A549 treated with AZD9567 at 1 μM for 4 hours (cell line): ENCODE results near the gene GADD45B. TPM values are rescaled to one million over a fixed set of nuclear protein-coding genes. Genes with fewer than 3 reads are reported as not detected.

Source experiments
- total RNA-seq: library from RNA; stranded (reverse); fragments of 200-300 nt; extraction: Qiagen RNA extraction; gene quantifications from 5 replicates; pipeline ENCODE4 v1.2.3, GENCODE V29; 2022; ENCODE audit not compliant: insufficient read depth

Gene GADD45B, protein sequence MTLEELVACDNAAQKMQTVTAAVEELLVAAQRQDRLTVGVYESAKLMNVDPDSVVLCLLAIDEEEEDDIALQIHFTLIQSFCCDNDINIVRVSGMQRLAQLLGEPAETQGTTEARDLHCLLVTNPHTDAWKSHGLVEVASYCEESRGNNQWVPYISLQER
- 75.4 to 120 TPM (median 110 TPM) in 5 replicates for total RNA-seq

DNA sequence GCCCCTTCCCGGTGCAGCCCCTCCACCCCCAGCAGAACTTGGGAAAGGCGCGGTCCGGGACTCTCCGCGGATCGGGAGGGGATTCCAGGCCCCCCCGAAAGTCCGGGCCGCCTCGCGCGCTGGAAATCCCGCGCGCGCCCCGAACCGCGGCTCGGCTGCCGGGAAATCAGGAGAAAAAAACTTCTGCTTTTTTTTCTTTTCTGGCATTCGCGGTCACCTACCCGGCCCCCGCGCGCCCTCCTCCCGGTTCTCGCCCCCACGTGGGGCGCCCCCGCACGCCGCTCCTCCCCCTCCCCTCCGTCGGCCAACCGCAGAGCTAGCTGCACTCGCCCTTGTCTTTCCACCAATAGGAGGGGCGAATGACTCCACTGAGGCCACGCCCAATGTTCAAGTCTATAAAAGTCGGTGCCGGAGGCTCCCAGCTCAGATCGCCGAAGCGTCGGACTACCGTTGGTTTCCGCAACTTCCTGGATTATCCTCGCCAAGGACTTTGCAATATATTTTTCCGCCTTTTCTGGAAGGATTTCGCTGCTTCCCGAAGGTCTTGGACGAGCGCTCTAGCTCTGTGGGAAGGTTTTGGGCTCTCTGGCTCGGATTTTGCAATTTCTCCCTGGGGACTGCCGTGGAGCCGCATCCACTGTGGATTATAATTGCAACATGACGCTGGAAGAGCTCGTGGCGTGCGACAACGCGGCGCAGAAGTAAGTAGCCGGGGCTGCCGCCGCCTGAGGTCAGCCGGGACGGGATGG, at the start of gene GADD45B:
GADD45B (plus strand) TSS at position 426 of the 749 bp plus-strand sequence; CDS start at position 658, 232 bp downstream.

DNA sequence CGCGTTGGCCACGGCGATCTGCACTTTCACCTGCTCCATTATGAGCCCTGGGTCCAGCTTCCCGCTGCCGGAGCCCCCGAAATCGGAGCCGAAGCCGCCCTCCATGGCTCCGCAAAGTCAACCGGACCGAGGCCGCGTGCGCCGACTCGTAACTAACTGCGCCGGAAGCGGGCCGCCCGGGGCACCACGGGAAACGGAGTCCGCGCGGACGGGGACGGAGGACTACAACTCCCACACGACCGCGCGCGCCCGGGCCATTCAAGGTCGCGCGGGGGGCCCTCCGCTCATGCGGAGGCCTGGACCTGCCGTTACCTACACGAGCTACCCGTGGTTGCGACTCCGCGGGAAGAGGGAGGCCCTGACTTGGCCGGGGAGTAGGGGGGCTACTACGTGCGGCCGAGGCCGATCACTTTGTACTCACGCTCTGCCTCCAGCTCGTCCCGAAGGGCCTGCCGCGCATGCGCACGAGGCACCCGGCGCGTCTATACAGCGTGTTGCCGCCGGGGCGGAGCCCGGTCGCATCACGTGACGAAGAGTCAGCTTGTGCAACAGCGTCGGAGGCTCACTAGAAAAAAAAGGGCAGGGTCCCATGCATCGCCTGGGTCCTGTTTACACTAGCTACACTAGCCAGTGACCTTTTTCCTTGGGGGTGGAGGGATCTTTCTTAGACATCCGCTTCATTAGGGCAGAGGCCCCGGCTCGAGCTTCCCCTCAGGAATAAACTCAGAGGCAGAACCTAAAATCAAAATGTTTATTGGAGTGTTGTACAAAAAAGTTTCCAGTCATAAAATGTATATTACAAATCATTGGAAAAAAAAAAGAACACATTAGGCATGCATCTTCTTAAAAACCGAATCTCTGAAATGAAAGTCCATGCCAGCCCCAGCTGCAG, 48.3 kb upstream of the GADD45B start, which contains the start of gene TIMM13:
TIMM13 (minus strand) TSS at position 158 of the 892 bp plus-strand sequence; CDS start at position 105, 53 bp downstream.

Other genes starting within 250 kb of the GADD45B start
- gene PLEKHJ1, start 239.8 kb upstream of the GADD45B start, total RNA-seq, result 35.5 to 62.3 TPM (median 61.5 TPM) in 5 replicates
- gene SF3A2, start 239.3 kb upstream of the GADD45B start, total RNA-seq, result 41.6 to 72.1 TPM (median 68.5 TPM) in 5 replicates
- gene AMH, start 226.8 kb upstream of the GADD45B start, total RNA-seq, result 8.9 to 21.9 TPM (median 19.7 TPM) in 5 replicates
- 0.54 to 0.89 TPM (median 0.88 TPM) in 4 of 5 replicates, not detected in the other for gene JSRP1, start 219.7 kb upstream of the GADD45B start, total RNA-seq
- gene PEAK3, start 194.0 kb upstream of the GADD45B start, total RNA-seq, result 0.07 TPM in 1 of 5 replicates, not detected in the others
- gene LINGO3, start 168.0 kb upstream of the GADD45B start, total RNA-seq, result 0.03 to 0.07 TPM in 2 of 5 replicates, not detected in the others
- gene LSM7, start 147.5 kb upstream of the GADD45B start, total RNA-seq, result 114 to 155 TPM (median 147 TPM) in 5 replicates
- 23.0 to 28.8 TPM (median 26.2 TPM) in 5 replicates for gene SPPL2B, start 147.4 kb upstream of the GADD45B start, total RNA-seq
- 0.05 to 0.06 TPM in 2 of 5 replicates, not detected in the others for gene TMPRSS9, start 115.9 kb upstream of the GADD45B start, total RNA-seq
- gene TIMM13, start 48.5 kb upstream of the GADD45B start, total RNA-seq, result 84.2 to 132 TPM (median 116 TPM) in 5 replicates
- 72.4 to 83.0 TPM (median 75.8 TPM) in 5 replicates for gene LMNB2, start 19.2 kb upstream of the GADD45B start, total RNA-seq
- 0.03 to 0.08 TPM (median 0.05 TPM) in 4 of 5 replicates, not detected in the other for gene GNG7, start 226.6 kb downstream of the GADD45B start, total RNA-seq
- gene DIRAS1, start 245.2 kb downstream of the GADD45B start, total RNA-seq, result 3.4 to 5.8 TPM (median 4.0 TPM) in 5 replicates